Activated CD8-positive, alpha-beta T cell treated with anti-CD3 and anti-CD28 coated beads for 36 hours (primary cell): ENCODE data around the gene AIMP1. TPM values are rescaled to one million over a fixed set of nuclear protein-coding genes. Genes with fewer than 3 reads are reported as not detected.
"Not testable (repeated sequence)": the region's sequence is repeated elsewhere in the genome, so short reads cannot be mapped to it uniquely, and the experiment has no call there.

Experiments
- ATAC-seq: fragments of 200-7000 bp; cut with Tn5 transposase; one replicate; pipeline ENCODE4 v1.10.0; 2021; ENCODE audit warnings: mild to moderate bottlenecking, moderate library complexity
- CTCF ChIA-PET: fragments of 350-600 bp; sonication (Branson Sonifier 250); formaldehyde crosslinking; loops from one replicate; lab custom pipeline; 2021; ENCODE audit warnings: antibody characterized with exemption; lab: Charles Lee
- POLR2A ChIA-PET: fragments of 350-600 bp; sonication (Branson Sonifier 250); formaldehyde crosslinking; loops from one replicate; lab custom pipeline; 2021; ENCODE audit warnings: antibody characterized with exemption; lab: Charles Lee
- DNase-seq: peaks from one replicate; pipeline ENCODE4 v3.0.0-alpha.2; 2020
- H3K27ac Mint-ChIP-seq: one replicate; pipeline ENCODE4 v1.8.0; 2021; ENCODE audit warnings: mild to moderate bottlenecking, mixed read lengths
- H3K27me3 Mint-ChIP-seq: one replicate; pipeline ENCODE4 v1.8.0; 2021; ENCODE audit warnings: mixed read lengths
- H3K36me3 Mint-ChIP-seq: one replicate; pipeline ENCODE4 v1.8.0; 2021; ENCODE audit warnings: low read depth, mixed read lengths
- H3K4me1 Mint-ChIP-seq: one replicate; pipeline ENCODE4 v1.8.0; 2021; ENCODE audit warnings: low read depth, mixed read lengths
- H3K4me3 Mint-ChIP-seq: one replicate; pipeline ENCODE4 v1.8.0; 2021; ENCODE audit warnings: mild to moderate bottlenecking, moderate library complexity, mixed read lengths
- H3K9me3 Mint-ChIP-seq: one replicate; pipeline ENCODE4 v1.8.0; 2021; ENCODE audit warnings: mixed read lengths
- CTCF ChIP-seq: fragments of 200-600 bp; IDR thresholded peaks from one replicate; pipeline ENCODE4 v1.8.0; 2022; ENCODE audit warnings: antibody characterized with exemption, mild to moderate bottlenecking
- intact Hi-C: fragments of 100-400 bp; cut with micrococcal nuclease; formaldehyde crosslinking; loops from one replicate; pipeline ENCODE4 v1.10.0; 2022
- total RNA-seq, 2 experiments: library from RNA; stranded (reverse); gene quantifications; one replicate each; pipeline ENCODE4 v1.2.3, GENCODE V29; 2021

AIMP1 gene
- total RNA-seq, 2 experiments from 2014 or later, result 73.4 to 74.0 TPM

GRCh38 chr4:106395582-106395981 lies 79.2 kb downstream of the AIMP1 start:
- H3K4me3 Mint-ChIP-seq, result no peak overlapping the region
- TF ChIP-seq CTCF, result no peak
- H3K36me3 Mint-ChIP-seq, result no peaks in the 10 kb centered on the region
- no peak overlapping the region for H3K27ac Mint-ChIP-seq
- no peak for ATAC-seq
- intact Hi-C loops, result no loop called here
- CTCF ChIA-PET, result no interaction called here
- H3K9me3 Mint-ChIP-seq, result peaks cover 23% of the 10 kb centered on the region
- H3K4me1 Mint-ChIP-seq, result no peaks in the 10 kb centered on the region
- POLR2A ChIA-PET, result no interaction called here
- H3K27me3 Mint-ChIP-seq, result peaks cover 2% of the 10 kb centered on the region
- no peak for DNase-seq

DNA sequence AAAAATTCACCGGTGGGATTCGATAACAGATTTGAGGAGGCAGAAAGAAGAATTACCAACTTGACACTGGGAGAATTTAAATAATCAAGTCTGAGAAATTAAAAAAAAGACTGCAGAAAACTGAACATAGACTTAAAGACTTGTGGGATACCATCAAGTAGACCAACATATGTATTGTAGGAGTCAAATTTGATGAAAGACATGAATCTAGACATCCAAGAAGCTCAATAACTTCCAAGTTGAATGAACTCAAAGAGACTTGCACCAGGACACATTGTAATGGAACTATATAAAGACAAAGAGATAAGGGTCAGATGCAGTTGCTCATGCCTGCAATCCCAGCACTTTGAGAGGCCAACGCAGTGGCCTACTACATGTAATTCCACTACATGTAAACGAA lies 82.5 kb downstream of the AIMP1 start:
- CTCF ChIA-PET, H3K36me3 Mint-ChIP-seq, H3K27ac Mint-ChIP-seq, H3K27me3 Mint-ChIP-seq, POLR2A ChIA-PET, H3K4me1 Mint-ChIP-seq, intact Hi-C loops, ATAC-seq, DNase-seq, H3K4me3 Mint-ChIP-seq: not testable (repeated sequence)
- peaks cover 20% of the 10 kb centered on the region for H3K9me3 Mint-ChIP-seq

Other genes with a start within 250 kb of the AIMP1 start
- 10 to 100 TPM; 24.9 to 30.1 TPM for gene TBCK, start 341 bp upstream of the AIMP1 start, total RNA-seq
- gene GIMD1, start 52.2 kb downstream of the AIMP1 start, total RNA-seq, result not detected